GM21619 (cell line): ENCODE data around the gene MACROD2.

Experiments
- ATAC-seq: cut with Tn5 transposase; IDR thresholded peaks from one replicate; pipeline ENCODE4 v1.9.1; 2021; ENCODE audit not compliant: unreplicated experiment

MACROD2 gene

DNA sequence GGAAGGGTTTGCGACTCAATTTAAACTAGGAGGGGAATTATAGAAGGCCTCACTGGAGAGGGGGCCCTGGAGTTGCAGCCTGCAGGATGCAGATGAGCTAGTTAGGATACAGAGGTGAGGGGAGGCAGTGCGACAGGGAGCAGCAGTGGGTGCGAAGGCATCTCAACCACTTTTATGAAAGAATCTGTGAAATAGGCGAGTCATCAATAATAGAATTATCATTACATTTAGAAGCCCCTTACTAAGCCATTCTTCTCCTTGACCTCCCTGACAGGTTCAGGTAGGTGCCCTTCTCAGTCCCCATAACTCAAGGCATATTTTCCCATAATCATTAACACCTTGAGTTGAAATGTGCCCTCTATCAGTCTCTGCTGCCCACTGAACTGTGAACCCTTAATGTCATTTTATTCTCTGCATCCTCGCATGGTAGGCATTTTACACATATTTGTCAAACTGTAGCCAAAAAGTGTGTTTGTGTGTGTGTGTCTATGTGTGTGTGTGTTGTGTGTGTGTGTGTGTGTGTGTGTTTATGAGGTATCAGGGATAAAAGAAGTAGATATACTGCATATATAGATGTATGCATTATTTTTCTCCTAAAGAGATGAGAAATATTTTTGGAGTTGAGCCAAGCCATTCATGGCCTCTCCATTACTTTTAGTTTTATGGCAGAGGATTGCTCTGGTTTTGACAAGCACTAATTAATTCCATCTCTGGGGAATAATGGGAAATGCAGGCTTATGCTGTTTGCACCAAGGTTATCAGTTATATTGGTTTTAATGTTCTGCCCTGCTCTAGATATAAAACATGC lies 1679.1 kb downstream of the MACROD2 start:
- ATAC-seq: no peak

DNA sequence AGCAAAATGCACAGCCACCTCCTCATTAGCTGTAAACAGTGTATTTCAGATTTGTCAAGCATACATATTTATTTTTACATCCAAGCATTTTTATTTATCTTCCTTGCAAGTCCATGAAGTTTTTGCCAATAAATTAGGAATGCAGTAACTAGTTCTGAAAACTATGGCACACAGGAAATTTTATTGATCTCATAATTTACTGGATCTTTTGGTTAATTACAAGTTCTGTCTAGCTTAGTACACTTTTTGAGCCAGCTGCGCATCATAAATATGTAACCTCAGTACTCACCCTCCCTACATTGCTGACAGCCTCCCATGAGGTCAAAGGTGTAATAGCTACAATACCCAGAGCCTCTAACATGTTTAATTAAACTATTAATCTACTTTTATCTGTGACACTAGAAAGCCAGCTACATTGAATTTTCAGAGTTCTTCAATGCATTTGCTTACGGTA lies 1679.8 kb downstream of the MACROD2 start:
- no peak for ATAC-seq

DNA sequence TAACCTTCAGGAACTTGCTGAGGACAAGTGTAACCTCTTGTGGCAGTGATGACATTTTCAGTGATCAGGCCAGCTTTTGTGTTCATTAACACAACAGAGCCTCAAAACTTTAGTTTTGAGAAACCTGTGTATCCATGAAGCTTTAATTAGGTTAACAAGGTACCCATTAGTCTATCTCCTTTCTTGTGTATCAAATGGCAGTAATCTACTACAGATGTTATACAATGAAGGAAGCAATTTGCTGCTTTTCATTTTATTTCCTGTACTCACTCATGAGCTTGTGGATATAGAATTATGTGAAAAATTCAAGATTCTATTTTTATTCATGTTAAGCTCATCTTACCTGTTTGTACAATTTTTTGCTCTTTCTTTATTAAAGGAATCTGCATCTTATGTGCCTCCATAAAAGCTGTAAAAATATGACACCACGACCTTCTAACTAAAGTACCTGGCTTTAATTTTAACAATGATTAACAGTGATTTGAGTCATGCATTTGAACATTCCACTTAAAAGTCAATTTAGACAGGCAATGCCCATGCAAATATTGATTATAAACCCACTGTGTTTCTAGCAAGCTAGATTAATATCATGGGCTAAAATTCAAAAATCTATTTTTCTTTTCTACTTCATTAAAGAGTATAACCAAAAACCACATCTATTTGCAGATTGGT lies 1680.6 kb downstream of the MACROD2 start:
- no peak for ATAC-seq

DNA sequence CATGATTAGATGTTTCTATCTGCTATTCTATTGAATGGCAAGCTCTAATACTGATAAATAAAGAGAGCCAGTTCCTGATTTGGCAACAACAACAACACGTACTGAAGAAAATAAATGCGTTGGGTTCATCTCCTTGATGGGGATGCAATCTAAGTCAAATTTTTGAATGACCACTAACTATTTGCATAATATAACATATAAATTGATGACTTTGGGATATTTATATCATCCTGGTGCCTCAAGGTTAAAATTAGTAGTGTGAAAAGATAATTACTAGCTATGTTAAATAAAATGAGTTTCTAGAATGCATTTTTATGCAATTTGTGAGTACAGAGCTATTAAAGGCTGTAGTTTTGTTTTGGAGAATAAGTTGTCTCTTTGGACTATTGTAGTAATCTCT lies 1681.5 kb downstream of the MACROD2 start:
- no peak for ATAC-seq

DNA sequence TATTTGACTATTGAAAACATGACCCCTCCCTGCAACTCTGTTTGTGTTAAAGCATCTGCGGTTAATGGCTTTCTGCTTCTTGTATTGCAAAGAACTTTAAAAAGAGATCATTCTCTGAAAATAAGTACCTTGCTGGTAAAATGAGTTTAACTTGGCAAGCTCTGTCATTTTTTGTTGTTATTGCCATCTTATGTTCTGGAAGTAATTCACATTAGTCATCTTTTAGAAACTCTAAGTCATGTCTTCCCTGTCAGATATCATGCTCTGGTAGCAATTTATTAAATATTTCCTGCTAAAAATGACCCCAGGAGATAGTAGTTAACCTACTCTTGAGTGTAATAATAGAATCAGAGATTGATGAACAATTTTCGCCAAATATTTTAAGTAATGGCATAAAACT lies 1687.4 kb downstream of the MACROD2 start:
- ATAC-seq: no peak

DNA sequence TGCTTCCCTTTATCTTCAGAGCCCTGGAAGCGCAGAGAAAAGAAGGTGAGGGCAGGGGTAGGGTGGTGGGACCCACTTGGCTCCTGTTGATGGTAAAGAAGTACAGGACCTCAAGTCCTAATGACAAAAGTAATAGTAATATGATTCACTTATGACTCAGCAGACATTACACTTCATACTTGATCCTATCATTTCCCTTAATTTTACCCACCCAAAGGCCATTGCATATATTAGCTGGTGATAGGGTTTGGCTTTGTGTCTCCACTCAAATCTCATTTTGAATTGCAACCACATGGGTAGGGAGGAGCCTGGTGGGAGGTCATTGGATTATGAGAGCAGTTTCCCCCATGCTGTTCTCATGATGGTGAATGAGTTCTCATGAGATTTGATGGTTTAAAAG lies 1697.3 kb downstream of the MACROD2 start:
- no peak for ATAC-seq

DNA sequence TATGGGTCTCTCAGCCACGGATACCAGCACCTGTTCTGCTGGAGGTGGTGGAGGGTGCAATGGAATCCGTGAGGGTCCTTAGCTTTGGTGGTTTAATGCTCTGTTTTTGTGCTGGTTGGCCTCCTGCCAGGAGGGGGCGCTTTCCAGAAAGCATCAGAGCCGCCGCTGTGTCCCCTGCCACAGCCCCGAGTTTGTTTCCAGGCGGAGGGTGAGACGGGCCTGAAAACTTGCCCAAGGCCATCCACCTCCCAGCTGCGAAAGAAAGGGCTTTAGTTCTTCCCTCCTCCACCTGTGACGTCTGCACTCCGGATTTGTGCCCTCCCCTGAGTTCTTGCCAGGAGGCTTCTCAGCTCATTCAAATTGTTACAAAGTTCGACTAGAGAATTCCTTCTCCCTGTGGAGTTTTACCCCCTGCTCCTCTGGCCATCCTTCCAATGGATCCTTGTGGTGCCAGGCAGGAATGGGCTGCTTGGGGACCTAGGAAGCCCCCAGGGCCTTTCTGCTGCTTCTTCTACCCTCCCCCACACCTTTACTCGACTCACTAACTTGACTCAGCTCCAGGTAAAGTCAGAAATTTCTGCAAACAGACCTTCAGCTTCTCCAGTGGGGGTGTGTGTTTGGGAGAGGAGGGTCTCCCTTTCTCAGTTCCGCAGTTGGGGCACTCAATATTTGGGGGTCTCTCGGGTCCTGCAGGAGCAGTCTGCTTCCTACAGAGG lies 1704.3 kb downstream of the MACROD2 start:
- ATAC-seq: no peak

DNA sequence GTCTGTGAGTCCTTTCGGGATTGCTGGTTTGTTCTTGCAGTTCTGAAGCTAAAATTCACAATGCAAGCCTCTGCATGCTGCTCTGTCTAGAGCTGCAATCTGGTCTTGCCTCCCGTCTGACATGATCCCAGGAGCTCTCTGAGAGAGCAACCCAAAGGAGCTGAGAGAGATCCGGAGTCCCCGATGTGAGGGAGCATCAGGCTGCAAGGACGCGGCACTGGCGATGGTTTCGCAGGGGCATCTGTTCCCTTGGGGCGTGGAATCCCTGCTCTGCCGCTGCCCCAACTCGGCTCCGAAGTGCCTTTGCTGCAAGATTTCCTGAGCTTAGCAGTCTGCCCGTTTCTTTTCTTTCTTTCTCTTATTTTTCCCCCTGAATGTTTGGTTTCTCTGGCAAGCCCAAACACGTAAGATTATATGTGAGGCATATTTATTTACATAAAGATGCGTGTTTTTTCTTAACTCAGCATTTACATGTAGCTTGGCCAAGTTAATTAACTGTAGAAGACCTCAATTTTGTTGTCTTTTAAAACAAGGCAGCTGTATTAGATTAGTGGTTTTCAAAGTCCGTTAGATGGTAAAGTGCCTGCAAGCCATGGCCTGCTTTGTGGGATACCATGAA lies 1704.9 kb downstream of the MACROD2 start:
- ATAC-seq: no peak

DNA sequence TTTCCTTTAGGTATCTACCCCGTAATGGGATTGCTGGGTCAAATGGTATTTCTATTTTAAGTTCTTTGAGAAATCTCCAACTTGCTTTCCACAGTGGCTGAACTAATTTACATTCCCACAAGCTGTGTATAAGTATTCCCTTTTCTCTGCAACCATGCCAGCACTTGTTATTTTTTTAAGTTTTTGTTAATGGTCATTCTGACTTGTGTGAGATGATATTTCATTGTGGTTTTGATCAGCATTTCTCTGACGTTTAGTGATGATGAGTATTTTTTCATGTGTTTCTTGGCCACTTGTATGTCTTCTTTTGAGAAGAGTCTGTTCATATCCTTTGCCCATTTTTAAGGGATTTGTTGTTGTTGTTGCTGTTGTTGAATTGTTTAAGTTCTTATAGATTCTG lies 1706.8 kb downstream of the MACROD2 start:
- no peak for ATAC-seq

DNA sequence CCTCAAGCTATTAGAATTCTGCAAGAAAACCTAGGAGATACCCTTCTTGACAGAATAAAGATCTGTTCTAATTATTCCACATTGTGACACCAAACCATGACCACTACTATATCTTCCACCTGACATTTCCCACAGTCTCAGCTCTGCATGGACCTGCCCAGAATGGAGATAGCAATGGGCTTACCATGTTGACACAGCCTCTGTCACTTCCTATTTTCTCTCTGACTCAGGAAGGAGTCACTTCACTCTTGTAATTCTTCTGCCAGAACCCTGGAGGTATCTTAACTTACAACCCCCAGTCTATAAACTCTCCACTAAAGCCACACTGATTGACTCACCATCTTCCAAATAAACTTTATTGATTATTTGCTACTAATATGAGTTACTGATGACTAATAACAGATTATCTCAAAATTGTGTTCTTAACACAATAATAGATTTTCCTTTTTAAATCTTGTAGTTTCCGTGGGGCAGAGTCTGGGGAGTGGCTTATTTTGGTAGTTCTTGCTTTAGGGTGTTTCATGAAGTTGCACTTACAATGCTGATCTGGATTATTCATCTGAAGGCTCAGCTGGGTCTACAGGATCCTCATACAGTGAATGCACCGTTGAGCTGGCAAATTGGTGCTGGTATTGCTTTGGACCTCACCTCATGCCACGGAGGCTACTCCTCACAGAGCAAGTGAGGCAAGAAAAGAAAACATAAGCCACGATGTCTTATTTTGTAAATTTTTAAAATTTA lies 1708.0 kb downstream of the MACROD2 start:
- ATAC-seq: no peak

DNA sequence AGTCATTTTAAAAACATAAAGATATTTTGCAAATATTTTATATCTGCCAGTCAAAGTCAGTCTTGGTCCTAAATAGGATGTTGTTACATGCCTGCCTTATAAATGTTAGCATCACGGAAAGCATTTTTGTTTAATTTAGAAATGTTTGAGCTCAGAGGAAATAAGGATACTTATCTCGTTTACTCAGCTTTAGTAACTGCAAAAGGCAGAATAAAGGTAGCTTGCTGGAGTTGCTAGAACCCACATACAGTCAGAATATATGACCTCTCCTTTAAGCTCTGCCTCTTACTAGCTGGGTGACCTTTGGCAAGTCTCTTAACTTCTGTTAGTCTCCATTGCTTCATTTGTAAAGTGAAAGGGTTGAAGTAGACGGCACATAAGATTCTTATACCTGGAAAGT lies 1710.7 kb downstream of the MACROD2 start:
- ATAC-seq: no peak

DNA sequence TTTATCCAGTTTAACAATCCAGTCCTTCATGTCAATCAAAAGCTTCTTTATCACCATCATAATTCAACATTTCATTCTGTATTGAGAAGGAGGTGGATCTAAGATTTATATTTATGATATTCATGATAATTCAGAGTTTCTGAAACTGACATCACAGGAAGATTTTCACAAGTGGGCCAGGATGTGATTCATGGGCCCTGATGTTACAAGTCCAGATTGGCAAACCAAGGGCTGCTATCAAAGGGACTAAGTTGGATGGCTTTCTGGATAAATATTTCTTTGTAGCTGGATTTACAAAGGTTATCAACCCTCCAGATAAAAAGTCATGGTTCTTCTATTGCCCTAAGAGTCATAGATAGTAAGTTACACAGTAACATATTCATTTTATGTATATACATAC lies 1711.4 kb downstream of the MACROD2 start:
- ATAC-seq: no peak

DNA sequence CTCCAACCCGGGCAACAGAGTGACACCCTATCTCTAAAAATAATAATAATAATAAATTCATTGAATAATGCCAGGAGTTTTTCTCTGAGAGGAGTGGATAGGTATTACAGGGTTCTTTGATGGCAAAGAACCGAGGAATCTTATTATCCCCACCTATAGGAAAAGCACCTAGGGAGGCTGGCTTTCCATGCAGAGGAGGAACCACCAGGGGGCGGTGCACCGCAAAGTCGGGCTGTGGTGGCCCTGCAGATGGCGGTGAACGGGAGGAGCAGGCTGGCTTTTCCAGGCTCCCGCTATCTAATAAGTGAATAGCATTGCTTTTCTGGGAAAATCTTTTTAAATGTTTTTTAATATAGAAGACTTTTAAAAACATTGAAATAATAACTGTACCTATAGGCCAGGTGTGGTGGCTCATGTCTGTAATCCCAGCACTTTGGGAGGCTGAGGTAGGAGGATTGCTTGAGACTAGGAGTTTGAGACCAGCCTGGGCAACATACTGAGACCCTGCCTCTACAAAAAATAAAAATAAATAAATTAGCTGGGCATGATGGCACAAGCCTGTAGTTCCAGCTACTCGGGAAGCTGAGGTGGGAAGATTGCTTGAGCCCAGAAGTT lies 1713.8 kb downstream of the MACROD2 start:
- ATAC-seq: no peak

DNA sequence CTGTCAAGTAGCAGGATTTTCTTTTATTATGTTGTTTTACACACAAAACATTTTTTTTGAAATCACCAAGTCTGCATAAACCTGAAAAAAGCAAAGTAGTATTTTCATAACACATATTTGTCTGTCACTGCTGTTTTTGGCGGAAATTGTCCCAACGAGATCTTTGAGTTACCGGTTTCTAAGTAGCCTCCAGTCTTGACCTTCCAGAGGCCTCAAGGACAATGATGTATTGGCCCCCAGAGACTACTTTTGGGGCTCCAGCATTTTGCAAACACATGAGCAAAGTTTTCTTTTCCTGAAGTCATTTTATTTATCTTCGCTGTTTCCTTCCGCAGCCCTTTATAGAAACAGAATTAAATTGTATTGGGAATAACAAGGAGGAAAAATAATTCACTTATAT lies 1715.3 kb downstream of the MACROD2 start:
- ATAC-seq: no peak

DNA sequence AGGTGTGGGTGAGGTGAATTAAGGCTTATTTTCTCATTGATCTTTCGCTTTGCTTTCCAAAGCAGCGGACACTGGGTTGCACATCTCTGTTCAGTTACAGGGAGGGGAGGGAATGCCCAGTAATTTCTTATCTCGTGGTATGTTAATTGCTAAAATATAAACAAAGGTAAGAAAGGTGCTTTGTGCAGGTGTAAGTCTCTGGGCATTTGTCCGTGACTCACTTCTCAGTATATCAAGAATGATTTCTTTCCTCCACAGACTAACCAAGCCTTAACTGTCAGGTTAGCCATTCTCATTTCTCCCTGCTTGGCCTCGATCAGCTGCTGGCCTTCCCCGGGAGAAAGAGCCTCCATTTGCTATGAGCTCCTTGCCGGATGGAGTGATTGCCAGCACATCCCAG lies 1715.9 kb downstream of the MACROD2 start:
- ATAC-seq: no peak

DNA sequence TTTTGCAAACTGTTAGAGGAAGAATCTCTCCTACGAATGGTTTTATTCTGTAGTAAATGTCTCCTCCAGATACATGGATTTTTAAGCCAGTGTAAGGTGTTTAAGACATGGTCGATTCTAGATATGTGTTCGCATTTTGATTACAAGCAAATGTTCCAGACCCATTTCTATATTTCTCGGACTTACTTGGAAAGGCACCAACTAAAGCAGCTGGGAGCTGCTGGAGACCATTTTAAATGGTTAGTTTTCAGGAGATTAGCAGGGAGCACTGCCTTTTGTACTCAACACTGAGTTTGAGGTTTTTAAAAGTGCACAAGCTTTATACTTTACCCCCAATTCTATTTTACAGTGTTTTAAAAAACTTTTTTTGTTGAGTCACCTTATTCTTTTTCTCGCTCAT lies 1720.9 kb downstream of the MACROD2 start:
- no peak for ATAC-seq

DNA sequence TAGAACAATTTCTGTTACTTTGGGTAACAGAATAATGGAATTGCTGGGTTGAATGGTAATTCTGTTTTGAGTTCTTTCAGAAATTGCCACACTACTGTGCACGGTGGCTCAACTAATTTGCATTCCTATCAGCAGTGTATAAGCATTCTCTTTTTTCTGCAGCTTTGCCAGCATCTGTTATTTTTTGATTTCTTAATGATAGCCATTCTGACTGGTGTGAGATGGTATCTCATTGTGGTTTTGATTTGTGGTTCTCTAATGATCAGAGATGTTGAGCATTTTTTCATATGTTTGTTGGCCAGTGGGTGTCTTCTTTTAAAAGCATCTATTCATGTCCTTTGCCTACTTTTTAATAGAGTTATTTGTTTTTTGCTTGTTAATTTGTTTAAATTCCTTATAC lies 1731.1 kb downstream of the MACROD2 start:
- no peak for ATAC-seq

DNA sequence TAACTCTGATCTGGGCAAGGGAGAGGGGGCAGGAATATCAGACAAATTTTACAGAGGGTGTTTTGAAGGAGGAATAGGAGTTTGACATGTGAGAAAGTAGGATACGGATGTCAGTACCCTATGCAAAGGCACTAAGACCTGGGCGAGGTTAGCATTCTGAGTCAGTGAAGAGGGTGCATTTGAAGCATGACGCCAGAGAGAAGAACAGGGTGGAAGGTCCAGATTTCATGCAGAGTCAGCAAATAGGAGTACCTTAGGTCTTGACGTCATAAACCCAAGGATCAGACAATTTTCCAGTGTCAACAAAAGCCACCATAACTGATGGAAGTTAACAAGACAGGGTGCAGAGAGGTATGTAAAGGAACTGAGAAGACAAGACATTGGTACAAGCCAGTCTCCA lies 1738.7 kb downstream of the MACROD2 start:
- ATAC-seq: no peak

DNA sequence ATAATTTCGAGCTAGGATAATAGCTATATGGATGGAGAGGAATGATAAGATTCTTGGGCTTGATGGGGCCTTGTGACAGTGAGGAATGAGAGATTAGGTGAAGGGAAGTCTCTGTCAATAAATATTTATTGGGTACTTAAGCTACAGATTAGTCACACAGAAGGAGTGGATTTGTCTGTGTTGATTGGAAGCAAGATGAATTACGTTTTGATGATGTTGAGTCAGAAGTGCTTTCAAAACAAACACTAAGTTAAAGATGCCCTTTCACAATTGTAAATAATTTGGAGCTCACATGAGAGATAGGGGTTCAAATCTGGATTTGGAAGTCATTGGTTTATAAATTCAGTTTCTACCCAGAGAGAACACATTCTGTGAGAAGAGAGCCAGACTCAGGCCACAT lies 1743.7 kb downstream of the MACROD2 start:
- ATAC-seq: no peak

DNA sequence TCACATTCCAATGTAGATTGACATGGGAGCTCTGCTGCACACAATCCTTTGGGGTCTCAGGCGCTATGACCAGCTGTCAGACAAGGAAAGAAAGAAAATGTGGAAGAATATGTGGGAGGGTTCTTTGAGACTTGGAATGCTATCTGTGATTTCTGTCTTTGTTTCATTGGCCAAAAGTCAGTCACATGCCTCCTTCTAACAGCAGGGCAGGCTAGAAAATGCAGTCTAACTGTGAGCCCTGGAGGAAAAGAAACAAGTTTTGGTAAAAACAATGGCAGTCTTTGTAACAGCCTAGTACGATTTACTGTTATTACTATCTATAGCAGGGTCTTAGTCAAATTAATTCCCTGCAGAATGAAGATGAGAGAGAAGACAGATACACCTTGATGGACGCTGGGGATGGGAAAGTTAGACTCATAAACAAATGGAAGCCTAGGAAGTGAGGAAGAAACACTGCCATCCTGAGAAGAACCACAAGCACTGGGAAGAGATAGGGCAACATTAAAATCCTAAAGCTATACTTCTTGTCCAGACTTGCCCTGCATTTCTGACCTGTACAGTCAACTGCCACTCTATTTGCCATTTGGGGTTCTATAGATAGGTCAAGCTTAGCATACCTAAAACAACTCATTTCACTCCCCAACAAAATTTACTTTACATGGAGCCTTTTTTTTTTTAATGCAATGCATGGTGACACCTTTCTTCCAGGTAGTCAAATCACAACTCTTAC lies 1744.9 kb downstream of the MACROD2 start:
- ATAC-seq: no peak
